Upper lobe of right lung (tissue), 1 donor: ENCODE results near the gene KLF11. TPM values are rescaled to one million over a fixed set of nuclear protein-coding genes. Genes with fewer than 3 reads are reported as not detected.
A peak's percentile ranks its signal among the peaks of the same experiment; 100 is the strongest.

Experiments
- ATAC-seq: fragments of 200-7000 bp; cut with Tn5 transposase; one replicate; pipeline ENCODE4 v1.9.1; 2020; ENCODE audit warnings: mild to moderate bottlenecking, moderate library complexity
- DNase-seq: peaks from one replicate; pipeline ENCODE4 v3.0.0-alpha.2; 2020
- H3K27ac ChIP-seq: fragments of 200-600 bp; one replicate; pipeline ENCODE4 v1.8.0; 2022
- H3K27me3 ChIP-seq: fragments of 200-600 bp; one replicate; pipeline ENCODE4 v1.8.0; 2022; ENCODE audit warnings: mild to moderate bottlenecking
- H3K36me3 ChIP-seq: fragments of 200-600 bp; one replicate; pipeline ENCODE4 v1.8.0; 2022
- H3K4me1 ChIP-seq: fragments of 200-600 bp; one replicate; pipeline ENCODE4 v1.8.0; 2022
- H3K4me3 ChIP-seq: fragments of 200-600 bp; one replicate; pipeline ENCODE4 v1.8.0; 2022; ENCODE audit warnings: mild to moderate bottlenecking
- H3K9me3 ChIP-seq: fragments of 200-600 bp; one replicate; pipeline ENCODE4 v1.8.0; 2022
- CTCF ChIP-seq: fragments of 200-600 bp; IDR thresholded peaks from one replicate; pipeline ENCODE4 v1.8.0; 2022; ENCODE audit warnings: antibody characterized with exemption
- intact Hi-C: fragments of 100-400 bp; cut with DNase I; formaldehyde crosslinking; loops from one replicate; pipeline ENCODE4 v1.11.0; 2022
- total RNA-seq: library from RNA; stranded (reverse); fragmentation: NEBNext Ultra II Directional; extraction: Animal tissue kit (Norgen Biotek cat#: 25700); gene quantifications from one replicate; pipeline ENCODE4 v1.2.1, GENCODE V29; 2021
- donor health status: DM: no; HTN: yes; CAD: no; lungs with severe emphysema.

The KLF11 gene
- total RNA-seq, 1 donor from 2014 or later = 45.6 TPM

- TF ChIP-seq CTCF = no peak
- Histone ChIP-seq H3K4me3 (no peak overlapping the region), H3K27ac (no peak overlapping the region), H3K4me1 (no peaks in the 10 kb centered on the region), H3K36me3 (no peaks in the 10 kb centered on the region), H3K27me3 (peaks cover 7% of the 10 kb centered on the region), H3K9me3 (no peaks in the 10 kb centered on the region)
- DNase-seq = no peak
- intact Hi-C loops = no loop called here
- no peak for ATAC-seq
Measured at GRCh38 chr2:10096641-10097040, 53.3 kb downstream of the KLF11 start.

- H3K4me1 ChIP-seq = no peaks in the 10 kb centered on the region
- peaks cover 6% of the 10 kb centered on the region for H3K27me3 ChIP-seq
- DNase-seq = peak; percentile 83
- intact Hi-C loops = no loop called here
- H3K27ac ChIP-seq = no peak overlapping the region
- no peaks in the 10 kb centered on the region for H3K9me3 ChIP-seq
- ATAC-seq = peak; percentile 97
- no peak overlapping the region for H3K4me3 ChIP-seq
- peak; percentile 90 for TF ChIP-seq CTCF
- no peaks in the 10 kb centered on the region for H3K36me3 ChIP-seq
Measured at GRCh38 chr2:10097352-10098148, 54.2 kb downstream of the KLF11 start.

GRCh38 chr2:10101491-10101890 lies 58.1 kb downstream of the KLF11 start:
- intact Hi-C loops = no loop called here
- Histone ChIP-seq H3K9me3 (no peaks in the 10 kb centered on the region), H3K4me3 (no peak overlapping the region), H3K4me1 (no peaks in the 10 kb centered on the region), H3K27me3 (no peaks in the 10 kb centered on the region), H3K27ac (no peak overlapping the region), H3K36me3 (no peaks in the 10 kb centered on the region)
- ATAC-seq (no peak), DNase-seq (no peak)
- TF ChIP-seq CTCF = no peak

- no peaks in the 10 kb centered on the region for H3K4me1 ChIP-seq
- no peaks in the 10 kb centered on the region for H3K9me3 ChIP-seq
- no peaks in the 10 kb centered on the region for H3K36me3 ChIP-seq
- TF ChIP-seq CTCF = no peak
- intact Hi-C loops = no loop called here
- H3K27ac ChIP-seq = no peak overlapping the region
- DNase-seq = no peak
- H3K4me3 ChIP-seq = no peak overlapping the region
- ATAC-seq = no peak
- H3K27me3 ChIP-seq = no peaks in the 10 kb centered on the region
Measured at GRCh38 chr2:10103179-10103578, 59.8 kb downstream of the KLF11 start.

Other genes with a start within 250 kb of the KLF11 start
- 19.5 TPM for gene TAF1B, start 200.1 kb upstream of the KLF11 start, total RNA-seq
- gene GRHL1, start 91.9 kb upstream of the KLF11 start, total RNA-seq = 2.7 TPM
- 4.5 TPM for gene CYS1, start 36.9 kb downstream of the KLF11 start, total RNA-seq
- 2.3 TPM for gene RRM2, start 79.2 kb downstream of the KLF11 start, total RNA-seq